AG04449 (cell line): ENCODE data around the gene GREM1.

ENCODE experiments used
- CTCF ChIA-PET: fragments of 350-600 bp; formaldehyde crosslinking; extraction: SDS; loops from one replicate; lab custom pipeline; 2021; ENCODE audit warnings: antibody characterized with exemption; lab: Yijun Ruan, JAX
- POLR2A ChIA-PET: fragments of 400-600, 350-600 bp; formaldehyde crosslinking; extraction: SDS; loops from one replicate; lab custom pipeline; 2020; ENCODE audit warnings: antibody characterized with exemption, inconsistent platforms; lab: Yijun Ruan, JAX
- DNase-seq: peaks from one replicate; pipeline ENCODE4 v3.0.0-alpha.2; 2010; ENCODE audit warnings: low read depth, low spot score
- H3K4me3 ChIP-seq: 2 replicates; pipeline ENCODE4 v1.5.1; 2011; ENCODE audit warnings: low read depth, mild to moderate bottlenecking, control low read depth, low read length
- CTCF ChIP-seq: IDR thresholded peaks from one replicate; pipeline ENCODE4 v1.5.1; 2011; ENCODE audit warnings: mild to moderate bottlenecking, moderate library complexity, low read length, control low read depth, inconsistent platforms; ENCODE audit not compliant: insufficient read depth; ENCODE audit errors: missing control alignments

GREM1 gene

DNA sequence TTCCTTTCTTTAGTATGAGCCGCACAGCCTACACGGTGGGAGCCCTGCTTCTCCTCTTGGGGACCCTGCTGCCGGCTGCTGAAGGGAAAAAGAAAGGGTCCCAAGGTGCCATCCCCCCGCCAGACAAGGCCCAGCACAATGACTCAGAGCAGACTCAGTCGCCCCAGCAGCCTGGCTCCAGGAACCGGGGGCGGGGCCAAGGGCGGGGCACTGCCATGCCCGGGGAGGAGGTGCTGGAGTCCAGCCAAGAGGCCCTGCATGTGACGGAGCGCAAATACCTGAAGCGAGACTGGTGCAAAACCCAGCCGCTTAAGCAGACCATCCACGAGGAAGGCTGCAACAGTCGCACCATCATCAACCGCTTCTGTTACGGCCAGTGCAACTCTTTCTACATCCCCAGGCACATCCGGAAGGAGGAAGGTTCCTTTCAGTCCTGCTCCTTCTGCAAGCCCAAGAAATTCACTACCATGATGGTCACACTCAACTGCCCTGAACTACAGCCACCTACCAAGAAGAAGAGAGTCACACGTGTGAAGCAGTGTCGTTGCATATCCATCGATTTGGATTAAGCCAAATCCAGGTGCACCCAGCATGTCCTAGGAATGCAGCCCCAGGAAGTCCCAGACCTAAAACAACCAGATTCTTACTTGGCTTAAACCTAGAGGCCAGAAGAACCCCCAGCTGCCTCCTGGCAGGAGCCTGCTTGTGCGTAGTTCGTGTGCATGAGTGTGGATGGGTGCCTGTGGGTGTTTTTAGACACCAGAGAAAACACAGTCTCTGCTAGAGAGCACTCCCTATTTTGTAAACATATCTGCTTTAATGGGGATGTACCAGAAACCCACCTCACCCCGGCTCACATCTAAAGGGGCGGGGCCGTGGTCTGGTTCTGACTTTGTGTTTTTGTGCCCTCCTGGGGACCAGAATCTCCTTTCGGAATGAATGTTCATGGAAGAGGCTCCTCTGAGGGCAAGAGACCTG, 13.2 kb downstream of the GREM1 start:
- H3K4me3 ChIP-seq: no peak overlapping the region; the same call in 1 of the 2 replicates
- TF ChIP-seq CTCF: no peak
- ChIA-PET POLR2A (interaction anchor here (0.9 kb wide), 1 partner anchor 59 kb away, joined by 3 read pairs; no protein-coding TSS in a partner anchor), CTCF (interaction anchor here (1.5 to 1.8 kb wide), 2 partner anchors 68 to 113 kb away, joined by 3 to 9 read pairs; no protein-coding TSS in a partner anchor)
- no peak for DNase-seq

DNA sequence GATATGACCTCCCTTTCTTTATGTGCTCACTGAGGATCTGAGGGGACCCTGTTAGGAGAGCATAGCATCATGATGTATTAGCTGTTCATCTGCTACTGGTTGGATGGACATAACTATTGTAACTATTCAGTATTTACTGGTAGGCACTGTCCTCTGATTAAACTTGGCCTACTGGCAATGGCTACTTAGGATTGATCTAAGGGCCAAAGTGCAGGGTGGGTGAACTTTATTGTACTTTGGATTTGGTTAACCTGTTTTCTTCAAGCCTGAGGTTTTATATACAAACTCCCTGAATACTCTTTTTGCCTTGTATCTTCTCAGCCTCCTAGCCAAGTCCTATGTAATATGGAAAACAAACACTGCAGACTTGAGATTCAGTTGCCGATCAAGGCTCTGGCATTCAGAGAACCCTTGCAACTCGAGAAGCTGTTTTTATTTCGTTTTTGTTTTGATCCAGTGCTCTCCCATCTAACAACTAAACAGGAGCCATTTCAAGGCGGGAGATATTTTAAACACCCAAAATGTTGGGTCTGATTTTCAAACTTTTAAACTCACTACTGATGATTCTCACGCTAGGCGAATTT, 14.9 kb downstream of the GREM1 start:
- DNase-seq: no peak
- no peak overlapping the region for H3K4me3 ChIP-seq
- no peak for TF ChIP-seq CTCF
- ChIA-PET CTCF (interaction anchor here (0.8 to 2.0 kb wide), 5 partner anchors 10 to 261 kb away, joined by 3 to 9 read pairs (median 5); no protein-coding TSS in a partner anchor), POLR2A (interaction anchor here (0.5 to 1.0 kb wide), 2 partner anchors 116 to 124 kb away, joined by 3 read pairs; no protein-coding TSS in a partner anchor)

GRCh38 chr15:32733281-32733680, 15.5 kb downstream of the GREM1 start:
- DNase-seq: no peak
- ChIA-PET POLR2A (interaction anchor here (1.0 kb wide), 1 partner anchor 123 kb away, joined by 3 read pairs; no protein-coding TSS in a partner anchor), CTCF (interaction anchor here (0.8 to 2.0 kb wide), 5 partner anchors 10 to 260 kb away, joined by 3 to 9 read pairs (median 5); no protein-coding TSS in a partner anchor)
- no peak for TF ChIP-seq CTCF
- no peak overlapping the region for H3K4me3 ChIP-seq

- ChIA-PET CTCF (interaction anchor here (0.8 to 2.7 kb wide), 7 partner anchors 9 to 258 kb away, joined by 3 to 18 read pairs (median 6); no protein-coding TSS in a partner anchor), POLR2A (interaction anchor here (0.7 to 1.5 kb wide), 3 partner anchors 13 to 17 kb away, joined by 3 to 4 read pairs (median 3); no protein-coding TSS in a partner anchor)
- H3K4me3 ChIP-seq: no peak overlapping the region
- TF ChIP-seq CTCF: no peak
- no peak for DNase-seq
These were observed 18.3 kb downstream of the GREM1 start for GRCh38 chr15:32735989-32736700.

DNA sequence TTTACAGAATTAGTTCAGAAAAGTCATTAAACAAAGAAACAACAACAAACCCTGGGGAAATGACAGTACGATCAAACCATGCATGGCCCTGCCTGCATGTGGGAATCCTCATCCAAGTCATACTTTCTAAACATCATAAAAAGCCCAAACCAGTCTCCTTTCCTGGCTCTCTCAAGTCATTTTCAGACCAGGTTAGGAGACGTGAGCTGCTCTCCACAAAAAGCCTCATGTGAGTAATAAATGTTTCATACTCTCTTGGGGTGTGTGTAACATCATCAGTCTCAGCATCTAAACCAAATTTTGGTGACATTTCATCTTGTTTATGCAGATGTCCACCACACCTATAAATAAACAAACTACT, 18.9 kb downstream of the GREM1 start:
- no peak for TF ChIP-seq CTCF
- ChIA-PET CTCF (interaction anchor here (1.0 to 2.7 kb wide), 4 partner anchors 8 to 87 kb away, joined by 3 to 18 read pairs (median 10); no protein-coding TSS in a partner anchor), POLR2A (interaction anchor here (1.5 kb wide), 1 partner anchor 18 kb away, joined by 4 read pairs; no protein-coding TSS in a partner anchor)
- H3K4me3 ChIP-seq: no peak overlapping the region
- no peak for DNase-seq
